ENCODE data around the gene APOB.

The APOB gene, protein sequence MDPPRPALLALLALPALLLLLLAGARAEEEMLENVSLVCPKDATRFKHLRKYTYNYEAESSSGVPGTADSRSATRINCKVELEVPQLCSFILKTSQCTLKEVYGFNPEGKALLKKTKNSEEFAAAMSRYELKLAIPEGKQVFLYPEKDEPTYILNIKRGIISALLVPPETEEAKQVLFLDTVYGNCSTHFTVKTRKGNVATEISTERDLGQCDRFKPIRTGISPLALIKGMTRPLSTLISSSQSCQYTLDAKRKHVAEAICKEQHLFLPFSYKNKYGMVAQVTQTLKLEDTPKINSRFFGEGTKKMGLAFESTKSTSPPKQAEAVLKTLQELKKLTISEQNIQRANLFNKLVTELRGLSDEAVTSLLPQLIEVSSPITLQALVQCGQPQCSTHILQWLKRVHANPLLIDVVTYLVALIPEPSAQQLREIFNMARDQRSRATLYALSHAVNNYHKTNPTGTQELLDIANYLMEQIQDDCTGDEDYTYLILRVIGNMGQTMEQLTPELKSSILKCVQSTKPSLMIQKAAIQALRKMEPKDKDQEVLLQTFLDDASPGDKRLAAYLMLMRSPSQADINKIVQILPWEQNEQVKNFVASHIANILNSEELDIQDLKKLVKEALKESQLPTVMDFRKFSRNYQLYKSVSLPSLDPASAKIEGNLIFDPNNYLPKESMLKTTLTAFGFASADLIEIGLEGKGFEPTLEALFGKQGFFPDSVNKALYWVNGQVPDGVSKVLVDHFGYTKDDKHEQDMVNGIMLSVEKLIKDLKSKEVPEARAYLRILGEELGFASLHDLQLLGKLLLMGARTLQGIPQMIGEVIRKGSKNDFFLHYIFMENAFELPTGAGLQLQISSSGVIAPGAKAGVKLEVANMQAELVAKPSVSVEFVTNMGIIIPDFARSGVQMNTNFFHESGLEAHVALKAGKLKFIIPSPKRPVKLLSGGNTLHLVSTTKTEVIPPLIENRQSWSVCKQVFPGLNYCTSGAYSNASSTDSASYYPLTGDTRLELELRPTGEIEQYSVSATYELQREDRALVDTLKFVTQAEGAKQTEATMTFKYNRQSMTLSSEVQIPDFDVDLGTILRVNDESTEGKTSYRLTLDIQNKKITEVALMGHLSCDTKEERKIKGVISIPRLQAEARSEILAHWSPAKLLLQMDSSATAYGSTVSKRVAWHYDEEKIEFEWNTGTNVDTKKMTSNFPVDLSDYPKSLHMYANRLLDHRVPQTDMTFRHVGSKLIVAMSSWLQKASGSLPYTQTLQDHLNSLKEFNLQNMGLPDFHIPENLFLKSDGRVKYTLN (N-terminal part only)

DNA sequence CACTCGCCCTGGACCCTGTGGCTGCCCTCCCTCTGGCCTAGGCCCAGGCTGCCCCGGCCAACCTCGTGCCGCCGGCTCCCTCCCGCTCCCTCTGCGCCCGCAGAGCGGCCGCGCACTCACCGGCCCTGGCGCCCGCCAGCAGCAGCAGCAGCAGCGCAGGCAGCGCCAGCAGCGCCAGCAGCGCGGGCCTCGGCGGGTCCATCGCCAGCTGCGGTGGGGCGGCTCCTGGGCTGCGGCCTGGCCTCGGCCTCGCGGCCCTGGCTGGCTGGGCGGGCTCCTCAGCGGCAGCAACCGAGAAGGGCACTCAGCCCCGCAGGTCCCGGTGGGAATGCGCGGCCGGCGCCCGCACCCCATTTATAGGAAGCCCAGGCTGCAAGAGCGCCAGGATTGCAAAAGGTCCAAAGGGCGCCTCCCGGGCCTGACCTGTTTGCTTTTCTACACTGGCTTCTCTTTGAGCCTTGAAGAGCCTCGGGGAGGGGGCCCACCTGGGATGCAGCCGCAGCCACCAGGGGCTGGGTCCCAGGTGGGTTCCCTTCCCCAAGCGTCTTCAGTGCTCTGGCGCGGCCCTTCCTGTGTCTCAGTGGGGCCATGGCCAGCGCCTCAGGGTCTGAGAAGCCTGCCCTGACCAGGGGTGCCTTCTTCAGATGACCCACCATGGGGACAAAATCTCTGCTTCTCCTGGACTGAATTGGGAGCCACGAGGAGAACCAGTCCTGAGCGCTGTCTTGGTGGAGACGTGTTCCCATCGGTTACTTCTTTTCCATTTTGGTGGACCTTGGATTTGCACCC, at the start of gene APOB:
Gene APOB (minus strand): TSS at position 330 of the 789 bp plus-strand sequence. CDS start 128 bp downstream, at position 202.
- DNase-seq, result no peak

DNA sequence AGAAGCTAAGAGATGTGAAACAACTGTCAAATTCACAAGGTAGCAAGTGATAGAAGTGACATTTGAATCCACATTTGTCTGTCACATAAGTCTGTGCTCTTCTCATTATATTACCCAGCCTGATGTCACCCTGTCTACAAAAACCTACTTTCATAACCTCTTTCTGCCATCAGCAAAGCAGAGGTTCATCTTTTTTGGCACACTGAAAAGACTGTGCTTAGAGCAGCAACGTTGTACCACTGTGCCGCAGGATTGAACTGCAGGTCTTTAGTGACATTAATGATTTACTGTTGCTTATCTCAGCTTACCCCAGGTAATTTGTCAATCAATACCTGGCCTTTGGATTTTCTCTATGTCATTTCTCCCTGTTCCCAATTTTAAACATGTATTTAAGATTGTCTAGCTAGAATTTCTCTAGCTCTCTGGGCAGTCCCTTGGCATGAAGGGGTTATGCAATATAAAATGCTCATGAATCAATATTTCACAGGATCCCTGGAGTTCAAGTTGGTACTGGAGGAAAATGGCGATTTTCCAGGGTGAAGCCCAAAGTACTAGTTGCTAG, 48.5 kb upstream of the APOB start:
- DNase-seq, result no peak

DNA sequence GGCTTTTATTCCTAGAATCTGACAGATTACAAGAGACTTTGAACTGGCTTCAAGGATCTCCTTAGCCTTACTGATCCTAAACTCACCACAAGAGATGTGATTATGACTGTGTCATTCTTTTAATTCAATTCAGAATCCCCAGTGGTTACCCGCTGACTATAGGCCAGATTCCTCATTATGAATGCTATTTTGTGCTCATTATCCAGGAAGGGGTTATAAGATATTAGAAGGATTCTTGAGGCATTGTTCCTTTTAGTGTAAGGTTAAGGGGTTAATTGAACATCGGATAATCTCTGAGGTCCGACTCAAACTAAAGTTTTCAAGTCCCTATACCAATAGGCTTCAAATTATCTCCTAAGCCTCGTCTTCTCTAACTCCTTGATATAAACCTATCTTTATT, 40.5 kb upstream of the APOB start:
- DNase-seq, result no peak

GRCh38 chr2:21083482-21083881, 39.6 kb upstream of the APOB start:
- no peak for DNase-seq

GRCh38 chr2:21078296-21078695, 34.4 kb upstream of the APOB start:
- DNase-seq, result no peak

DNA sequence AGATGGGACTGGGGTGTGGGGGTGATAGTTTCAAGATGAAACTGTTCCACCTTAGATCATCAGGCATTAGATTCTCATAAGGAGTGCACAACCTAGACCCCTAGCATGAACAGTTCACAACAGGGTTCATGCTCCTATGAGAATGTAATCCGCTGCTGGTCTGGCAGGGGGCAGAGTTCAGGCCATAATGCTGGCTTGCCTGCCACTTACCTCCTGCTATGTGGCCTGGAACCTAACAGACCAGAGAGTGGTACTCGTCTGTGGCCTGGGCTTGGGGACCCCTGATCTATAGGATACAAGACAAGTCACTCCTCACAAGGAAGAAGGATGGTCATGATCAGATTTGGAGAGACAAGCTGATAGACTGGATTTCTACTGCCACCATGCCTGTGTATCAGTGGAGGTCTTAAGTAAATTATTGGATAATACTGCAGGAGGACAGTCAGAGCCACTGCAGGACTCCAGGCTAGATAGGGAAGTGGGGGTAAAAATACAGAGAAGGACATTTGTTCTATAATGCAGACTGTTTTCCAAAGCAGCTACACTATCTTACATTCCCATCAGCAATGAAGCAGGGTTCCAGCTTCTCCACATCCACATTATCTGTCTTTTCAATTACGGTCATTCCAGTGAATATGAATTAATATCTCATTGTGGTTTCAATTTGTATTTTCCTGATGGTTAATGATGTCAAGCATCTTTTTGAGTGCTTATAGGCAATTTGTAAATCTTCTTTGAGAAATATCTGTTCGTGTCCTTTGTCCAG, 28.8 kb upstream of the APOB start:
- DNase-seq, result no peak

DNA sequence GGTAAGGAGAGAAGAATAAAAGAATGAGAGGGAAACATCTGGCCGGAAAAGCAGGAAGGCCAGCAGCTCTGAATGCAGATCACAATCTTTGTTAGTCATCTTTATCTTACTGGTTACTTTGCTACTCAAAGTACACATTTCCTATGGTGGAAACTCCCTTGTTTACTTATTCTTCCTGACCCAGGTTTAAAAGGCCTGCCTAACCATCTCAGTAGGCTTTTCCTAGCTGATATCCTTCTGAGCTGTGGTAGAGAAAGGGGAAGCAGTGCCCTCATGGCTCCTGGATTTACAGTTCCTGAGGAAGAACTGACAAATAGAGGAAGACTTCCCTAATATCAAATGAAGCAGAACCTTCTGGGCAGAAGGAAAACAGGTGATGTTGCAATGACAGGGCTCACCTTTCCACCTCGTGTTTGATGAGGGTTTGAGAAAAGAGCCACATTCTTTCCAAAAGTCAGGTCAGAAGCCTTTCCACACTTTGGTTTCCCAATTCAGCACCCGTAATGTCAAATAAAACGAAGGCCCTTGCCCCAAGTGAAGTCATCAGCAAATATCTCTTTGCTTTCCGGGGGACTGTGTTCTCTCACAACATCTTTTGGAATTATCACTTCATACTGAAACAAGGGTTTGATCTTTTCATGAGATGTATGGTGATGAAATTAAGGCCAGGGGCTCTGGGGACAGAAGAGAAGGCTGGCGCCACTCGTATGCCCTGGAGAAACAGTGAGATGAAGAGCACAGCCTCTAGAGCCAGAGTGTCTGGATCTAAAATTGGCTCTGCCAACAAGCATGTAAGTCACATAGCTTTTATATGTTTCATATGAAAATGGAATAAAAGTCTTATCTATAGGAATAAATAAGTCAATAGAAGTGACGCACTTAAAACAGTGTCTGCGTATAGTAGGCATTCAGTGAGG, 26.7 kb upstream of the APOB start:
- DNase-seq, result no peak

DNA sequence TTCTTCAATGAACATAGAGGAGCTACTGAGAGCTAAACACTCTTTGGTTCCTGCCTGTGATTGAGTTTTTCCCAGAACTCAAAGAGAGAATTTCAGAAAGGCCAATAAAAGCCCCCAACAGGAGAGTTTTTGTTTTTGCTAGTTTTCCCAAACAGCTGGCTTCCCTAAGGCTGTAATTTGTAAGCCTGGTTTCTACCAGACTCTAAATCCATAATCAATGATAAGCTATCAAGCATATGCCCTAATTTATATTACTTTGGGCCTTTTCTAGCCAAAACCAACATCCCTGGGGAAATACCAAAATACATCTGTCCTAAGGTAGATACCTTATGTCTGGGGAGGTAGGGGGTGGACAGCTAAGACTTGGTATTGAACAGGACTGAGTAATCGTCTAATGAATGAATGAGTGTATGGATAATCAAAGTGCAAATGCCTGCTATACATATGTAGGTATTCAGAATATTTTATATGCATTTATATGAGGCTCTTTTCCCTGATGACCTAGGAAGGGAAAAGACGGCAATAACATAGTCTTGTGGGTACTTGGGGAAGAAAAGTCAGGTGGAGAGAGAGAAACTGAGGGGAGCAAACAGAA, 26.0 kb upstream of the APOB start:
- no peak for DNase-seq

DNA sequence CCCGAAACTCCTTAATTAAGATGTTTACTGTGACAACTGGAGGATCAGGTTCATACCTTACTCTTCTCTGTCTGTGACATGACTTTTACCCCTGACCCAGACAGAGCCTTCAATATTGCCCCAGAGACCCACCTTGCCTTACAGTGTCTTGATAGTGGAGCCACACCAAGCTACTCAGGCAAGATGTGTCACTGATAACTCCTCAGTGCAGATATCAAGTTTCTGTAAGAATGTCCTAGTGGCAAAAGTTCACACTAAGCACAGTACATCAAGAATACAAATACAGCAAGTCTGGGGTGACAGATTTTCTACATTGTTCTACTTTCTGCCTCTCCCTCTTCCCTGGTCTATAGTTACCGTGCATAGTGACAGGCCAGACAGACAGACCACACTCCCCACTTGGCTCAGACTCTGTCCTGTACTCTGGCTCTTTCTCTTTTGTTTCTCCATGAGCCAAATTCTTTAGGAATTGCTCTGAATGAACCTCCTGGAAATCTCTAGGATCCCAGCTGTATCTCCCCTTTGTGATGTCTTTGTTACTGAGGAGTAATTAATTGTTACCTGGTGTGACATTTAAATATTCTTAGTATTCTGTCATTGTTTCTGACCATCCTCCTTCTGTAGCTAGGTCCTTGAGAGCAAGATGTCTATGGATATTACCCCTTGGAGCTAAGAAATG, 24.1 kb upstream of the APOB start:
- no peak for DNase-seq

DNA sequence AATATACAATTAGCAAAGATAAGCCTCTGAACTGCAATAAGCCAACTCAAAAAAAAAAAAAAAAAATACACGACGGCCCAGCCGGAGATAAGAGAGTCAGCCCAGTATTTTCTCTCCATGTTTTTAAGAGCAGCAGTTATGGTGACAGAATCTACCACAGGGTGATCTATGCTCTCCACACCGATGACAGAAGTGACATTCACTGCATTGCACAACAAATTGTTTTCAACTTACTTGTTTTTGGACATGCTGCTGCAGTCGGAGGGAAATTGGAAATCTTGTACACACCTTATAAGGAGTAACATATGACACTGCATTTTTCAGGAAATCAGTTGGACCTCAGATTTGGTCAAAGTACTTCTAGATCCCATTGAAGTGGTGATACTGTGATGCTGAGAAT, 23.3 kb upstream of the APOB start:
- DNase-seq, result no peak

GRCh38 chr2:21059885-21060610, 16.2 kb upstream of the APOB start:
- DNase-seq, result no peak

DNA sequence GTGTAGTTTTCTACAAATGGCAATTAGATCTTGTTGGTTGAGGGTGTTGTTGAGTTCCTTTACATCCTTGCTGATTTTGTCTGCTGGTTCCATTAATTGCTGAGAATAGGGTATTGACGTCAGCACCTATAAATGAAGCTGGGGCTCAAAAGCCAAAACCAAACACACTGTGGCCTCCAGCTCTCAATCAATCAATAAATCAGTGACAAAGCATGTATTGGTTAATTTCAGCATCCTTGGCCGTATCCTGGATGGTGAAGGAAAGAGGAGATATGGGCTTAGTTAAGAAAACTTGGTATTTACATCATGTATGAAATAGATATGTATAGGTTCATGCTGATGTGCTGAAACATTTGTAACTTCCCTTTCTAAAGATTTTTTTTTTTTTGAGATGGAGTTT, 13.2 kb upstream of the APOB start:
- DNase-seq, result no peak

DNA sequence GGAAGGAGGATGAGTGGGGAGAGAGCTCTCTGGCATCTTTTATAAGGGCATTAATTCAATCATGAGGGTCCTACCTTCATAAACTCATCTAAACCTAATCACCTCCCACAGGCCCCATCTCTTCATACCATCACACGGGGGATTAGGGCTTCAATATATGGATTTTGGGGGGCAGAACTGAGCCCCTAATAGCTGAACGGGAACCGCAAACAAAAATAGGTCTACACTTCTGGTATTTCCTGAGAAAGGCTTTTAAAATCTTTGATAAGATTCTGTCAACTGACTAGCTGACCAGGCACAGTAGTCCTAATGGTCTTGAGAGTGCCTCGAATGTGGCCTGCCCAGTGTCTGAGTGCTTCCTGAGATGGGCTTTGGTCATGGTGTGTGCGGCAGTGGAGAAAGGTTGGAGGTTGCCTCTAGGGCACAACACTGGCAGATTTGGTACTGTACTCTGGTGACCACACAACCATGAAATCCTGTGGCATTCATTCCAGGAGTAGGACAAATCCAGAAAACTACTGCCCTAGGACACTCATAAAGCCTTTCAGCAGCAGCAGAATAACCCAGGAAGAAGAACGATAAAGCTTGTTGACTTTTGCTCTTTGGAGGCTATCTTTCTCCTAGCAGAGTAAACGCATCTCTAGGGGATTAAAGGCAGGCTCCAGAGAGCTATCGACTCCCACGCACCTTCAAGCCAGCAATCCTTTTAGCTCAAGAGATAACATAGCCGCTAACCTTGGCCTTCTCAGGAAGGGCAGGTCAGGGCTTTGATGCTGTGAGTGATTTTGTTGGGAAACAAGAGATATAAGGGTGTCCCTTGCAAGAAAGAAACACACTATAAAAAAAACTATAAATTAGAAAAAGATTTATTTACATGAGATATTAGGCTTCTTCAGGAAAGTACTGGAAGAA, 12.3 kb upstream of the APOB start:
- DNase-seq, result no peak

- no peak for DNase-seq
Observed at GRCh38 chr2:21055451-21055850, 11.6 kb upstream of the APOB start.

- no peak for DNase-seq
Observed at GRCh38 chr2:21054011-21054410, 10.1 kb upstream of the APOB start.

GRCh38 chr2:21052044-21052443, 8.2 kb upstream of the APOB start:
- DNase-seq, result no peak

DNA sequence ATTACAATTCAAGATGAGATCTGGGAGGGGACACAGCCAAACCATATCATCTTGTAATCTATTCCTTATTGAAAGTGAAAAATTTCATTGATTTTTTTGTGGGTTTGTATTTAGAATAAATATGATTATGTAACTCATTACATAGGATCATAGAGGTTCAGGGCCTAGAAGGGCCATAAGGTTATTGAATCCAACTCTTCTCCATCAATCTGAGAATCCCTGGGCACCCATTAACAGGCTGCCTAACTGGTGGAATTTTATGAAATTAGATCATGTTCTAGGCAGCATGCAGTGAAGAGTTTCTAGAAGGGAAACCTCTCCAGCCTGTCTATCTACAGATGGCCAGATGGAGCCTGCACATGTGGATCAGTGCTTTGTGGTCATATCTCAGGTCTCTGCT, 6.3 kb upstream of the APOB start:
- no peak for DNase-seq
